NT2/D1 (cell line): ENCODE data around the gene CSKMT.

Experiments
- DNase-seq: peaks from one replicate; pipeline ENCODE4 v3.0.0-alpha.2; 2011; ENCODE audit warnings: low read depth, low spot score
- H3K27me3 ChIP-seq: 2 replicates; pipeline ENCODE4 v1.6.0; 2011; ENCODE audit warnings: mild to moderate bottlenecking; ENCODE audit not compliant: insufficient read length, insufficient read depth
- H3K36me3 ChIP-seq: 2 replicates; pipeline ENCODE4 v1.6.1; 2011; ENCODE audit warnings: mild to moderate bottlenecking, low read length, mixed read lengths; ENCODE audit not compliant: insufficient read depth, insufficient read length
- H3K4me1 ChIP-seq: 2 replicates; pipeline ENCODE4 v1.5.1; 2011; ENCODE audit not compliant: insufficient read depth, insufficient read length
- H3K4me3 ChIP-seq: 2 replicates; pipeline ENCODE4 v1.5.1; 2011; ENCODE audit warnings: low read depth; ENCODE audit not compliant: insufficient read length
- H3K9ac ChIP-seq: 2 replicates; pipeline ENCODE4 v1.6.0; 2011; ENCODE audit warnings: low read depth; ENCODE audit not compliant: insufficient read length
- H3K9me3 ChIP-seq: 2 replicates; pipeline ENCODE4 v1.5.1; 2011; ENCODE audit warnings: mild to moderate bottlenecking, low read length; ENCODE audit not compliant: insufficient read depth
- SUZ12 ChIP-seq: IDR thresholded peaks from 2 replicates; pipeline ENCODE4 v1.6.1; 2011; ENCODE audit not compliant: insufficient read length, insufficient read depth; ENCODE audit errors: extremely low read depth
- YY1 ChIP-seq: IDR thresholded peaks from 2 replicates; pipeline ENCODE4 v1.6.1; 2011; ENCODE audit not compliant: insufficient read length, insufficient read depth
- ZNF274 ChIP-seq: IDR thresholded peaks from 2 replicates; pipeline ENCODE4 v1.6.1; 2011; ENCODE audit warnings: mild to moderate bottlenecking, low read depth, low read length

Gene CSKMT

GRCh38 chr11:62705413-62705812, 40.3 kb downstream of the CSKMT start:
- DNase-seq, result no peak
- Histone ChIP-seq H3K4me1 (peaks cover 17% of the 10 kb centered on the region), H3K9ac (peak overlapping the region; percentile 97), H3K4me3 (peak overlapping the region; percentile 72), H3K9me3 (no peaks in the 10 kb centered on the region), H3K36me3 (peaks cover 45% of the 10 kb centered on the region), H3K27me3 (no peaks in the 10 kb centered on the region)
- TF ChIP-seq ZNF274 (no peak), YY1 (no peak), SUZ12 (no peak)

- H3K27me3 ChIP-seq, result no peaks in the 10 kb centered on the region
- peaks cover 45% of the 10 kb centered on the region for H3K36me3 ChIP-seq
- TF ChIP-seq YY1, result no peak
- no peak for TF ChIP-seq SUZ12
- TF ChIP-seq ZNF274, result no peak
- no peaks in the 10 kb centered on the region for H3K9me3 ChIP-seq
- H3K4me1 ChIP-seq, result peaks cover 17% of the 10 kb centered on the region
- peak overlapping the region; percentile 72 for H3K4me3 ChIP-seq
- DNase-seq, result peak; percentile 93
- H3K9ac ChIP-seq, result peak overlapping the region; percentile 97
Measured at GRCh38 chr11:62705880-62706849, 41.1 kb downstream of the CSKMT start.

- Histone ChIP-seq H3K27me3 (no peaks in the 10 kb centered on the region), H3K4me3 (peak overlapping the region; percentile 72), H3K36me3 (peaks cover 44% of the 10 kb centered on the region), H3K9ac (peak overlapping the region; percentile 97), H3K9me3 (no peaks in the 10 kb centered on the region), H3K4me1 (peaks cover 17% of the 10 kb centered on the region)
- TF ChIP-seq ZNF274, result no peak
- no peak for TF ChIP-seq YY1
- DNase-seq, result no peak
Measured at GRCh38 chr11:62706850-62707247, 41.7 kb downstream of the CSKMT start.

GRCh38 chr11:62707277-62707861, 42.3 kb downstream of the CSKMT start, which contains the start of the genes BSCL2 and GNG3:
BSCL2 (minus strand) TSS chr11:62707424; CDS start chr11:62707195, 229 bp downstream.
GNG3 (plus strand) TSS chr11:62707676; CDS start chr11:62708296, 620 bp downstream.
- H3K4me1 ChIP-seq, result peaks cover 17% of the 10 kb centered on the region
- no peaks in the 10 kb centered on the region for H3K27me3 ChIP-seq
- TF ChIP-seq ZNF274, result no peak
- no peak for TF ChIP-seq YY1
- H3K4me3 ChIP-seq, result peak within 1 kb of the TSS; percentile 72
- H3K9me3 ChIP-seq, result no peaks in the 10 kb centered on the region
- DNase-seq, result peak; percentile 99
- H3K36me3 ChIP-seq, result peaks cover 44% of the 10 kb centered on the region
- peak within 1 kb of the TSS; percentile 97 for H3K9ac ChIP-seq

GRCh38 chr11:62708392-62708791, 43.3 kb downstream of the CSKMT start:
- no peaks in the 10 kb centered on the region for H3K27me3 ChIP-seq
- no peak for TF ChIP-seq YY1
- TF ChIP-seq SUZ12, result no peak
- no peak for TF ChIP-seq ZNF274
- H3K9ac ChIP-seq, result peak overlapping the region; percentile 76
- DNase-seq, result no peak
- peaks cover 45% of the 10 kb centered on the region for H3K36me3 ChIP-seq
- no peaks in the 10 kb centered on the region for H3K9me3 ChIP-seq
- peak overlapping the region; percentile 60 for H3K4me3 ChIP-seq
- peaks cover 18% of the 10 kb centered on the region for H3K4me1 ChIP-seq

GRCh38 chr11:62708793-62709192, 43.7 kb downstream of the CSKMT start:
- TF ChIP-seq SUZ12, result no peak
- no peaks in the 10 kb centered on the region for H3K9me3 ChIP-seq
- DNase-seq, result no peak
- H3K4me1 ChIP-seq, result peaks cover 21% of the 10 kb centered on the region
- peaks cover 49% of the 10 kb centered on the region for H3K36me3 ChIP-seq
- H3K27me3 ChIP-seq, result no peaks in the 10 kb centered on the region
- H3K4me3 ChIP-seq, result peak overlapping the region; percentile 60
- H3K9ac ChIP-seq, result peak overlapping the region; percentile 76

- DNase-seq, result peak; percentile 98
- peak overlapping the region; percentile 81 for H3K9ac ChIP-seq
- no peaks in the 10 kb centered on the region for H3K27me3 ChIP-seq
- TF ChIP-seq YY1 (peak; percentile 100), SUZ12 (no peak)
- H3K4me1 ChIP-seq, result peaks cover 23% of the 10 kb centered on the region
- no peaks in the 10 kb centered on the region for H3K9me3 ChIP-seq
- peaks cover 55% of the 10 kb centered on the region for H3K36me3 ChIP-seq
- H3K4me3 ChIP-seq, result peak overlapping the region; percentile 60
Measured at GRCh38 chr11:62709247-62710000, 44.3 kb downstream of the CSKMT start.
